ENCODE measurements around the gene PRKG1. TPM values are rescaled to one million over a fixed set of nuclear protein-coding genes. Genes with fewer than 3 reads are reported as not detected.

PRKG1 gene
- total RNA-seq, 1 donor from 2014 or later, result 17.9 TPM

- Histone ChIP-seq H3K9me3 (no peaks in the 10 kb centered on the region), H3K4me3 (no peak overlapping the region), H3K27ac (no peak overlapping the region), H3K4me1 (peaks cover 24% of the 10 kb centered on the region), H3K27me3 (no peaks in the 10 kb centered on the region), H3K36me3 (no peaks in the 10 kb centered on the region)
- DNase-seq (ENCODE audit: extremely low spot score in 2 of 2), result no peak
- intact Hi-C loops (cut with DNase I), result no loop called here
- TF ChIP-seq, protein P1, sequence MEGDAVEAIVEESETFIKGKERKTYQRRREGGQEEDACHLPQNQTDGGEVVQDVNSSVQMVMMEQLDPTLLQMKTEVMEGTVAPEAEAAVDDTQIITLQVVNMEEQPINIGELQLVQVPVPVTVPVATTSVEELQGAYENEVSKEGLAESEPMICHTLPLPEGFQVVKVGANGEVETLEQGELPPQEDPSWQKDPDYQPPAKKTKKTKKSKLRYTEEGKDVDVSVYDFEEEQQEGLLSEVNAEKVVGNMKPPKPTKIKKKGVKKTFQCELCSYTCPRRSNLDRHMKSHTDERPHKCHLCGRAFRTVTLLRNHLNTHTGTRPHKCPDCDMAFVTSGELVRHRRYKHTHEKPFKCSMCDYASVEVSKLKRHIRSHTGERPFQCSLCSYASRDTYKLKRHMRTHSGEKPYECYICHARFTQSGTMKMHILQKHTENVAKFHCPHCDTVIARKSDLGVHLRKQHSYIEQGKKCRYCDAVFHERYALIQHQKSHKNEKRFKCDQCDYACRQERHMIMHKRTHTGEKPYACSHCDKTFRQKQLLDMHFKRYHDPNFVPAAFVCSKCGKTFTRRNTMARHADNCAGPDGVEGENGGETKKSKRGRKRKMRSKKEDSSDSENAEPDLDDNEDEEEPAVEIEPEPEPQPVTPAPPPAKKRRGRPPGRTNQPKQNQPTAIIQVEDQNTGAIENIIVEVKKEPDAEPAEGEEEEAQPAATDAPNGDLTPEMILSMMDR (IDR thresholded peaks at IDR 0.05), result no peak
- no peak for TF ChIP-seq POLR2A (IDR thresholded peaks at IDR 0.05)
- TF ChIP-seq POLR2AphosphoS5 (IDR thresholded peaks at IDR 0.05; ENCODE audit: insufficient read depth in 1 of 2, low read depth in 1 of 2), result no peak
These were observed 351.1 kb downstream of the PRKG1 start for GRCh38 chr10:51425431-51425830.

DNA sequence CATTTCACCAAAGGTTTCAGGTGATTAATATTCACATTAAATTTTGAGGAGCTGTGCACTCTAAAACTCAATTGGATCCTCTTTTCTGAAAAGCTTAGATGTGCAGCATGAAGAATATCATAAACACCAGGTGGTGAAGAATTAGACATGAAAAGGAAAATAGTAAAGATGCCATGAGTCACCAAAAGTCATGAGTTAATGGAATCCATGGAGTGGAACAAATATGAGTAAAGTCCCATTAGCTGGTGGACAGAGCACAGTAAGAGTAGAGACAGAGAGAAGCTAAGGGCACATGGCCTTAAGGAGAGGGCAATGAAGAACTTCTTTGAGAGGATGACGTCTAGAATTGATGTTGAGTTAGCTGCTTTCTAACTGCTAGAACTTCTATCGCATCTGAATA lies 353.5 kb downstream of the PRKG1 start:
- TF ChIP-seq, protein P1 (IDR thresholded peaks at IDR 0.05), result no peak
- TF ChIP-seq POLR2AphosphoS5 (IDR thresholded peaks at IDR 0.05; ENCODE audit: insufficient read depth in 1 of 2, low read depth in 1 of 2) (no peak), POLR2A (IDR thresholded peaks at IDR 0.05) (no peak)
- DNase-seq (ENCODE audit: extremely low spot score in 2 of 2), result no peak
- Histone ChIP-seq H3K9me3 (no peaks in the 10 kb centered on the region), H3K4me1 (peaks cover 14% of the 10 kb centered on the region), H3K4me3 (no peak overlapping the region), H3K36me3 (no peaks in the 10 kb centered on the region), H3K27ac (no peak overlapping the region), H3K27me3 (no peaks in the 10 kb centered on the region)
- intact Hi-C loops (cut with DNase I), result no loop called here

GRCh38 chr10:51430506-51430905 lies 356.2 kb downstream of the PRKG1 start:
- TF ChIP-seq, protein P1 (IDR thresholded peaks at IDR 0.05), result no peak
- no peak for TF ChIP-seq POLR2AphosphoS5 (IDR thresholded peaks at IDR 0.05; ENCODE audit: insufficient read depth in 1 of 2, low read depth in 1 of 2)
- Histone ChIP-seq H3K9me3 (no peaks in the 10 kb centered on the region), H3K36me3 (no peaks in the 10 kb centered on the region), H3K4me1 (peaks cover 4% of the 10 kb centered on the region), H3K27ac (no peak overlapping the region), H3K27me3 (no peaks in the 10 kb centered on the region), H3K4me3 (no peak overlapping the region)
- no peak for DNase-seq (ENCODE audit: extremely low spot score in 2 of 2)
- intact Hi-C loops (cut with DNase I), result no loop called here

DNA sequence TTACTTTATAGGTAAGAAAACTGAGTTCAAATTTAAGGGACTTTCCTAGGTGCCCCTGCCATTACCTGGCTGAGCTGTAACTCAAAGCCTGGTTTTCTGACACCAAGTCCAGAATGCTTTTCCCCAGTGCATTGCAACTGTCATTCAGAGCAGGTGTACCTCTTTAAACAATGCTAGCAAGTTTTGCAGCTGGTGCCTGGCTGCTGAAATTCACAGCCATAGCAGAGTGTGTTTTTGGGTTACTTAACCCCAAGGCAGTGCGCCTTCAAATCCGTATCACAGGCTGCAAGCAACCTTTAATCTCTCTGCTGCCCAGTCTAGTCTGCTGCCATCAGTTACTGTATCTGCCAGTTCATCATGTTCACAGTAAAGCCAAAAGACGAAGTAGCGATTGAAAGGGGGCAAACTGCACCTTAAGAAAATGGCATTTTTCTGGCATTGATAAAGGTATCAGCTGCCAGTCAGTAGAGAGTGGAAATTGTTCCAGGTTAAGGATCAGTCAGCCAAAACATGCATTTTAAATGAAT lies 359.7 kb downstream of the PRKG1 start:
- no peak for TF ChIP-seq POLR2A (IDR thresholded peaks at IDR 0.05)
- no peak for TF ChIP-seq POLR2AphosphoS5 (IDR thresholded peaks at IDR 0.05; ENCODE audit: insufficient read depth in 1 of 2, low read depth in 1 of 2)
- TF ChIP-seq, protein P1 (IDR thresholded peaks at IDR 0.05), result no peak
- Histone ChIP-seq H3K4me3 (no peak overlapping the region), H3K9me3 (no peaks in the 10 kb centered on the region), H3K4me1 (no peaks in the 10 kb centered on the region), H3K27me3 (no peaks in the 10 kb centered on the region), H3K27ac (no peak overlapping the region), H3K36me3 (no peaks in the 10 kb centered on the region)
- intact Hi-C loops (cut with DNase I), result no loop called here
- no peak for DNase-seq (ENCODE audit: extremely low spot score in 2 of 2)

DNA sequence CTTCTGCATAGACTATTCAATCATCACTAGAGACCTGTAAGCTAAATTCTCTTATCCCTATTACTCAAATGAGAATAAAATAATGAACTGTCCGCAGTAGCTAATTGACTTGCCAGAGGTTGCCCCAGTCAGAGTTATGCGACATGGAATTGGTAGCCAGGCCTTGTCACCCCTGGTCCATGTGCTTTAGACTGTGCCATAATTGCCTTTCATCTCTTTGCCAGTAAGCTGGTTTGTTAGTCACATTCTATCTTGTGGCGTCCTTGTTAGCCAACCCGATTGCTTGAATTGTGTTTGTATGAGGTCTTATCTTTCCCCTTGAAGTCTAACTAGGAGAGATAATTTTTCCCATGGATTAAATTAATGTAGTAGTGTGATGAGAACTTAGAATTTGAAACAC lies 362.5 kb downstream of the PRKG1 start:
- Histone ChIP-seq H3K36me3 (no peaks in the 10 kb centered on the region), H3K27ac (no peak overlapping the region), H3K4me3 (no peak overlapping the region), H3K4me1 (no peaks in the 10 kb centered on the region), H3K9me3 (no peaks in the 10 kb centered on the region), H3K27me3 (no peaks in the 10 kb centered on the region)
- DNase-seq (ENCODE audit: extremely low spot score in 2 of 2), result no peak
- TF ChIP-seq POLR2A (IDR thresholded peaks at IDR 0.05) (no peak), POLR2AphosphoS5 (IDR thresholded peaks at IDR 0.05; ENCODE audit: insufficient read depth in 1 of 2, low read depth in 1 of 2) (no peak)
- TF ChIP-seq, protein P1 (IDR thresholded peaks at IDR 0.05), result no peak
- intact Hi-C loops (cut with DNase I), result no loop called here
